HL-60 (cell line): Measurements from ENCODE around the gene MUSK.

ENCODE experiments used
- DNase-seq, 2 experiments: peaks; one replicate each; pipeline ENCODE4 v3.0.0-alpha.2; 2010 to 2020; ENCODE audit warnings: low read depth in 1 of 2, low spot score in 1 of 2
- H3K27ac ChIP-seq: fragments of 250-450 bp; sonication (Bioruptor Pico); replicated peaks from 2 replicates; pipeline ENCODE4 v1.5.1; 2020; ENCODE audit warnings: mild to moderate bottlenecking, moderate library complexity
- H3K27me3 ChIP-seq: fragments of 250-450 bp; sonication (Bioruptor Pico); 2 replicates; pipeline ENCODE4 v1.5.1; 2021; ENCODE audit warnings: mild to moderate bottlenecking, moderate library complexity; ENCODE audit not compliant: insufficient read depth, poor library complexity, severe bottlenecking
- H3K4me3 ChIP-seq: replicated peaks from 2 replicates; pipeline ENCODE4 v1.5.1; 2011; ENCODE audit warnings: mild to moderate bottlenecking, control low read depth, low read length; ENCODE audit not compliant: insufficient read depth
- CTCF ChIP-seq: IDR thresholded peaks from one replicate; pipeline ENCODE4 v1.5.1; 2011; ENCODE audit warnings: low read length, control low read depth, inconsistent platforms; ENCODE audit not compliant: insufficient read depth
- GABPA ChIP-seq: IDR thresholded peaks from 2 replicates; pipeline ENCODE4 v1.6.1; 2012; ENCODE audit warnings: low read depth
- POLR2AphosphoS5 ChIP-seq: IDR thresholded peaks from 2 replicates; pipeline ENCODE4 v1.6.1; 2012; ENCODE audit warnings: low read depth
- REST ChIP-seq: IDR thresholded peaks from 2 replicates; pipeline ENCODE4 v1.6.1; 2012; ENCODE audit warnings: low read depth; ENCODE audit not compliant: insufficient replicate concordance
- SPI1 ChIP-seq: IDR thresholded peaks from 2 replicates; pipeline ENCODE4 v1.6.1; 2012; ENCODE audit warnings: low read depth, mild to moderate bottlenecking, borderline replicate concordance

The MUSK gene

GRCh38 chr9:110808599-110808980 lies 140.0 kb downstream of the MUSK start:
- no peak for TF ChIP-seq REST
- TF ChIP-seq CTCF: no peak
- no peak for TF ChIP-seq POLR2AphosphoS5
- no peak for TF ChIP-seq GABPA
- no peak for TF ChIP-seq SPI1
- no peaks in the 10 kb centered on the region for H3K27me3 ChIP-seq
- H3K4me3 ChIP-seq: no peak overlapping the region
- H3K27ac ChIP-seq: no peak overlapping the region
- DNase-seq: no peak

- no peak for TF ChIP-seq CTCF
- no peak for TF ChIP-seq REST
- no peak for TF ChIP-seq POLR2AphosphoS5
- no peak for TF ChIP-seq GABPA
- TF ChIP-seq SPI1: no peak
- Histone ChIP-seq H3K4me3 (no peak overlapping the region), H3K27ac (no peak overlapping the region), H3K27me3 (no peaks in the 10 kb centered on the region)
- no peak for DNase-seq
Measured at GRCh38 chr9:110809038-110809595, 140.5 kb downstream of the MUSK start.

- H3K27ac ChIP-seq: no peak overlapping the region
- no peak overlapping the region for H3K4me3 ChIP-seq
- TF ChIP-seq CTCF (no peak), REST (no peak), POLR2AphosphoS5 (no peak), GABPA (no peak), SPI1 (no peak)
- no peak for DNase-seq
- no peaks in the 10 kb centered on the region for H3K27me3 ChIP-seq
Measured at GRCh38 chr9:110810262-110810976, 141.8 kb downstream of the MUSK start.
